Measurements from ENCODE around the gene TMEM163.
"Not testable (repeated sequence)": the region's sequence is repeated elsewhere in the genome, so short reads cannot be mapped to it uniquely, and the experiment has no call there.

The TMEM163 gene

GRCh38 chr2:134665727-134666506 is 52.9 kb downstream of the TMEM163 start:
- DNase-seq (ENCODE audit: low read depth in 2 of 3, low spot score in 2 of 3), result no peak

GRCh38 chr2:134663451-134664450 is 55.0 kb downstream of the TMEM163 start:
- no peak for DNase-seq (ENCODE audit: low read depth in 2 of 3, low spot score in 2 of 3)

GRCh38 chr2:134662751-134663150 is 56.0 kb downstream of the TMEM163 start:
- no peak for DNase-seq (ENCODE audit: low read depth in 2 of 3, low spot score in 2 of 3)

- no peak for DNase-seq (ENCODE audit: low read depth in 2 of 3, low spot score in 2 of 3)
Observed at GRCh38 chr2:134660626-134661402, 58.0 kb downstream of the TMEM163 start.

- no peak for DNase-seq (ENCODE audit: low read depth in 2 of 3, low spot score in 2 of 3)
Observed at GRCh38 chr2:134659724-134660123, 59.1 kb downstream of the TMEM163 start.

GRCh38 chr2:134657650-134658250 is 61.0 kb downstream of the TMEM163 start:
- DNase-seq (ENCODE audit: low read depth in 2 of 3, low spot score in 2 of 3), result no peak

GRCh38 chr2:134656391-134656790 is 62.4 kb downstream of the TMEM163 start:
- not testable (repeated sequence) for DNase-seq (ENCODE audit: low read depth in 2 of 3, low spot score in 2 of 3)

- no peak for DNase-seq (ENCODE audit: low read depth in 2 of 3, low spot score in 2 of 3)
Observed at GRCh38 chr2:134648586-134648985, 70.2 kb downstream of the TMEM163 start.

GRCh38 chr2:134647607-134648256 is 71.1 kb downstream of the TMEM163 start:
- DNase-seq (ENCODE audit: low read depth in 2 of 3, low spot score in 2 of 3), result no peak

GRCh38 chr2:134642938-134643337 is 75.9 kb downstream of the TMEM163 start:
- DNase-seq (ENCODE audit: low read depth in 2 of 3, low spot score in 2 of 3), result no peak

- DNase-seq (ENCODE audit: low read depth in 2 of 3, low spot score in 2 of 3), result no peak
Observed at GRCh38 chr2:134640494-134640893, 78.3 kb downstream of the TMEM163 start.

- no peak for DNase-seq (ENCODE audit: low read depth in 2 of 3, low spot score in 2 of 3)
Observed at GRCh38 chr2:134639265-134639664, 79.5 kb downstream of the TMEM163 start.

- DNase-seq (ENCODE audit: low read depth in 2 of 3, low spot score in 2 of 3), result no peak
Observed at GRCh38 chr2:134636714-134637113, 82.1 kb downstream of the TMEM163 start.

GRCh38 chr2:134634054-134634753 is 84.6 kb downstream of the TMEM163 start:
- DNase-seq (ENCODE audit: low read depth in 2 of 3, low spot score in 2 of 3), result no peak

GRCh38 chr2:134630504-134631159 is 88.2 kb downstream of the TMEM163 start:
- no peak for DNase-seq (ENCODE audit: low read depth in 2 of 3, low spot score in 2 of 3)

- DNase-seq (ENCODE audit: low read depth in 2 of 3, low spot score in 2 of 3), result no peak
Observed at GRCh38 chr2:134628453-134628852, 90.3 kb downstream of the TMEM163 start.

- DNase-seq (ENCODE audit: low read depth in 2 of 3, low spot score in 2 of 3), result no peak
Observed at GRCh38 chr2:134626781-134627180, 92.0 kb downstream of the TMEM163 start.

- no peak for DNase-seq (ENCODE audit: low read depth in 2 of 3, low spot score in 2 of 3)
Observed at GRCh38 chr2:134625311-134625710, 93.5 kb downstream of the TMEM163 start.

- DNase-seq (ENCODE audit: low read depth in 2 of 3, low spot score in 2 of 3), result no peak
Observed at GRCh38 chr2:134623796-134624195, 95.0 kb downstream of the TMEM163 start.

Data from activated CD8-positive, alpha-beta memory T cell treated with anti-CD3 and anti-CD28 coated beads for 48 hours (primary cell).